GM23248 (cell line): ENCODE measurements around the gene STT3B.

Source experiments
- EZH2 ChIP-seq: fragments of 200-600 bp; sonication (generic); IDR thresholded peaks from 2 replicates; pipeline ENCODE4 v1.6.1; 2018; ENCODE audit warnings: antibody characterized with exemption, mild to moderate bottlenecking; ENCODE audit not compliant: insufficient read depth, poor library complexity, severe bottlenecking
- EZH2phosphoT487 ChIP-seq: fragments of 200-600 bp; sonication (generic); IDR thresholded peaks from 2 replicates; pipeline ENCODE4 v1.6.1; 2018; ENCODE audit warnings: antibody characterized with exemption, moderate library complexity, mild to moderate bottlenecking, low read depth; ENCODE audit not compliant: insufficient read depth

DNA sequence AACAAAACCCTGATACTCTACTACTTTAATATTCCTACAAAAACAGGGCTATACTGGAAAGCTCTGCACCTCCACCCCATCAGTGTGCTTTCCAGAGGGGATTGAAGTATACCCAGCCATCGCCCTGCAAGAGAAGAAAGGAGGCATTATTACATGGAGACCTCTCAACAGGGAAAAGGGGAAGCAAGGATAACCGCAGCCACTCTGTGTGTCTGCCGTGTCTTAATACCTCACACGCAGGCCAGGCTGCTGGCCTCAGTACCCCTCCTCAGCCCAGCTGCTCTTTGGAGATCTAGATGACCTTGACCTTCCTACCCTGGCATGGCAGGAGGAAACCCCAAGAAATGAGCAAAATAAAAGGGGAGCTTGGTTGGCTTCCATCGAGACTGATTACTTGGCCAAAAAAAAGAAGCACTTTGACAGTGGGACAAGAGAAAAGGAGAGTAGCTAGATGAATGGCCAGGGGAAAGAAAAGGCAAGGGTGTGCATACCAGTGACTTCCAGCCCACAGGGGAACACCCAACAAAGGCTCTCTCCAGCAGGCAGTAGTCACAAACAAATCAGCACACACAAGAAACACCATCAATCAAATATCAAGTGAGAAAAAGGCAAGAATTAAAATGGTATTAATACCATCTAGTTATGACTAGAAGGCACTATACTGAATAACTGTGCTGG lies 129.4 kb downstream of the STT3B start:
- TF ChIP-seq EZH2 = no peak
- TF ChIP-seq EZH2phosphoT487 = no peak
